H1 (cell line): Measurements from ENCODE around the gene BRAT1. TPM values are rescaled to one million over a fixed set of nuclear protein-coding genes. Genes with fewer than 3 reads are reported as not detected.

ENCODE experiments used
- ATF2 ChIP-seq: IDR thresholded peaks from 2 replicates; pipeline ENCODE4 v1.6.1; 2012; ENCODE audit warnings: low read length, inconsistent platforms
- BRCA1 ChIP-seq: IDR thresholded peaks from 2 replicates; pipeline ENCODE4 v1.6.1; 2012; ENCODE audit warnings: low read depth, low read length, improper control_type of control experiment
- CEBPB ChIP-seq: IDR thresholded peaks from 2 replicates; pipeline ENCODE4 v1.6.1; 2012; ENCODE audit warnings: low read depth, low read length
- CHD2 ChIP-seq: IDR thresholded peaks from 2 replicates; pipeline ENCODE4 v1.6.1; 2012; ENCODE audit warnings: low read length, improper control_type of control experiment
- CHD7 ChIP-seq: fragments of 300-600 bp; sonication (generic); IDR thresholded peaks from 2 replicates; pipeline ENCODE4 v1.7.1; 2012; ENCODE audit warnings: low read length, moderate library complexity, mild to moderate bottlenecking, inconsistent platforms; ENCODE audit not compliant: insufficient replicate concordance
- GTF2F1 ChIP-seq: IDR thresholded peaks from 2 replicates; pipeline ENCODE4 v1.6.1; 2012; ENCODE audit warnings: low read depth, low read length, improper control_type of control experiment, borderline replicate concordance
- HDAC6 ChIP-seq: IDR thresholded peaks from one replicate; pipeline ENCODE4 v1.7.1; 2012; ENCODE audit warnings: low read depth, mild to moderate bottlenecking, inconsistent platforms, low read length, moderate library complexity
- JUND ChIP-seq: IDR thresholded peaks from 2 replicates; pipeline ENCODE4 v1.6.1; 2011; ENCODE audit warnings: mild to moderate bottlenecking, improper control_type of control experiment, low read length
- NRF1 ChIP-seq: IDR thresholded peaks from 2 replicates; pipeline ENCODE4 v1.6.1; 2011; ENCODE audit warnings: mild to moderate bottlenecking, low read depth, low read length, improper control_type of control experiment
- POU5F1 ChIP-seq: IDR thresholded peaks from 2 replicates; pipeline ENCODE4 v1.6.1; 2011; ENCODE audit warnings: low read depth, mild to moderate bottlenecking, low read length, moderate library complexity
- YY1 ChIP-seq: IDR thresholded peaks from 2 replicates; pipeline ENCODE4 v1.6.1; 2011; ENCODE audit warnings: low read depth, mild to moderate bottlenecking, low read length
- polyA plus RNA-seq, 7 experiments: library from polyadenylated mRNA; depleted of rRNA in 3 of 7; stranded (reverse) in 5 of 7; unstranded in 2 of 7; fragments of >200 nt in 5 of 7; fragments of 200-250 nt in 2 of 7; gene quantifications; 1 replicate in 5 of 7; 2 replicates in 1 of 7; 4 replicates in 1 of 7; pipeline versions ENCODE4 v1.2.1 to v1.2.3, GENCODE V29; 2011 to 2013; ENCODE audit warnings: missing spikeins in 2 of 7, mixed read lengths in 2 of 7
- total RNA-seq: library from RNA; stranded (reverse); fragmentation: NEBNext Ultra II Directional; extraction: Animal tissue kit (Norgen Biotek cat#: 25700); gene quantifications from 2 replicates; pipeline ENCODE4 v1.2.1, GENCODE V29; 2021

Gene BRAT1
- total and polyA plus RNA-seq, 2 of the 8 experiments (the other 6 are each of a cell fraction or from before 2014, with no cell fraction given), result 36.8 to 42.3 TPM

- TF ChIP-seq CHD7 (no peak), NRF1 (no peak), HDAC6 (no peak), CHD2 (no peak), GTF2F1 (no peak), BRCA1 (no peak), JUND (no peak), POU5F1 (no peak), CEBPB (no peak), YY1 (no peak), ATF2 (no peak)
These were observed 3.9 kb downstream of the BRAT1 start (continued) for GRCh38 chr7:2551418-2551817.
